ENCODE results near the gene C1QTNF6.
"Not testable (repeated sequence)": the region's sequence is repeated elsewhere in the genome, so short reads cannot be mapped to it uniquely, and the experiment has no call there.

The C1QTNF6 gene

GRCh38 chr22:37206841-37207821, 19.1 kb upstream of the C1QTNF6 start:
- no peak for DNase-seq

GRCh38 chr22:37206118-37206840, 18.2 kb upstream of the C1QTNF6 start:
- DNase-seq: no peak

GRCh38 chr22:37205046-37205445, 17.0 kb upstream of the C1QTNF6 start:
- DNase-seq: no peak

DNA sequence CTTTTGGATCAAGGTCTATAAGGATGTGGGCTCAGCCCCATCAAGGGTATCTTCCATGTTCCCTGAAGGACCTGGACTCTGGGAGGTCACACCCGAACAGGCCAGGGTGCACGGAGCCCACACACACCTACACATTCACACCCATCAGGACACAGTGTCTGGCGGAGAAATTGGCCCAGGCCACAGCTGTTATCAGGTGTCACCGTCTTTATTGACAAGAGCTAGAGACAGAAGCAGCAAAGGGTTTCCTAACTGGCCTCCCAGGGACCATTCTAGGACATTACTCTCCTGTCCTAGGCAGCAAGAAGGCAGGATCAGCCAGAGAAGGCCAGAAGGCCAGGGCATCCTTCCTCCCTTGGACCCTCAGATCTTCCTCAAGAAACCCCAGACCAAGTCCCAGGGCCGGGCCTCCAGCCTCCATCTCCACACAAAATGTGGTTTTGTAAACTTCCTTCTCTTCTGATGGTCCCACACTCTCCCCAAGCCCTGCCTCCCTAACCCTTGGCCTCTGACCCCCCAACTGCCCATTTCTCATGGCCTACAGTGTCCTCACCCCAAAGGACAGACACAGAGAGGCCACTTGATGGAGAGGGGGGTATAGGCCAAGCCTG, 16.1 kb upstream of the C1QTNF6 start:
- no peak for DNase-seq

DNA sequence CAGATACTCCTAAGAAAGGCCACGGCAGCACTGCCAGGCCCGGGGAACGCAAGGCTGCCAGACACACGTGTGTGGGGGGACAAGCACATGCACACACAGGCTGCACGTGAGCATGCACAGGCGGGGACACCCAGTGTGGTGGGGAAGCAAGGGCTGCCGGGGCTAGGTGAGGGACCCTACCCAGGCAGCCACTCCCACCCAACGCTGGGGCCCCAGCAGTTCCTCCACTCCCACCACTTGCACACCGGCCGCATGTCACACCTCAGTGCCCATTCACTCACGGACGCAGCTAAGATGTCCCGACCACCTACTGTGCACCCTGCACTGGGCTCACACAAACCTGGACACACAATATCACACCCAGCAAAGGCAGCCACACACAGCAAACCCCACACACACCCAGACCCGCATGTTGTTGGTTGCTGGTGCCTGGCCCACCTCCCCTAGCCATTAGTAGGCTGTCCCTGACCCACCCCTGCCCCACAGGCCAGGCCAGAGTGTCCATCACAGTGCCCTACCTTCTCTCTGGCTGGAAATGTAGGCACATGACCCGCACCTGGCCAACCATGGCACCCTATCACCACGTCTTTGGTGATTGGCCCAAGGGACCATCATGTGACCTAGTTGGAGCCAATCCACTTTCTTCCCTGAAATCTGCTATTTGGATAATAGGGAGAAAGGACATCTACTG, 15.5 kb upstream of the C1QTNF6 start:
- DNase-seq: no peak

DNA sequence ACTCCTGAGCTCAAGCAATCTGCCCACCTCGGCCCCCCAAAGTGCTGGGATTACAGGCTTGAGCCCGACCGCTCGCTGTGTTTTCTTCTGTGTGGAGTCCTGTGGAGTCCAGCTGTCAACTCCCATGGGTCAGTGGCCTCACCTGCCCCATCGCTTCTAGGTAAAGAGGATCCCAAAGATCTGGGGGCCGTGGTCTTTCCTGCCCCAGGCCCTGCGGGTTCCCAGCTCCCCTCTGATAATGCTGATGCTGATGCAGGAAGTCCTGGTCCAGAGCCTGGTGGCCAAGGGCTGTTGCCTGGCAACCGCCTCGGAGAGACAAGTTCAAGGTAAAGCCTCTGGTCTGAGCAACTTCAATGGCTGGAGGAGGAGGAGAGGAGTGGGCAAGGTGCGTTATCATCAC, 14.7 kb upstream of the C1QTNF6 start:
- DNase-seq: no peak

DNA sequence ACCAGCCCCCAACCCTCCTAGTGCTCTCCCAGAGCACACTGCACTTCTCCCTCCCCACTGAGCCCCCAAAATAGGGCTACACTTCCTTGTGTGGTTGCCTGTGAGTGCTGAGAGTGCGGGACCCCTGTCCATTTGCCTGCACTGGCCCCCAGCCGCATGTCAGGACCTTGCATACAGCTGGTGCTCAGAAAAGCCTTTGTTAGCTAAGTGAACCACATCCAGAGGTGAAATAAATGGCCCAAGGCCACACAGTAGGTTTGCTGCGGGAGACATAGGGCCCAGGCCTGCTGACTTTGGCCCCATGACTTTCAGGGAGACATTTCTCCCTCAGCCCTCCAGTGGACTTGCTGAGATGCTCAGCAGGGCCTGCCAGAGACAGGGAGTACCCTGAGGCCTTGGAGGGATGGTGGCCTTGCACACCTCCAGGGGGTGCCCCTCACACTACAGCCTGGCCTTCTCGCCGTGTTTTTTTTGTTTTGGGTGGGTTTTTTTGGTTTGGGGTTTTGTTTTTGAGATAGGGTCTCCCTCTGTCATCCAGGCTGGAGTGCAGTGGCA, 14.0 kb upstream of the C1QTNF6 start:
- no peak for DNase-seq

- not testable (repeated sequence) for DNase-seq
These were observed 13.4 kb upstream of the C1QTNF6 start for GRCh38 chr22:37201443-37201820.

GRCh38 chr22:37199760-37200108, 11.7 kb upstream of the C1QTNF6 start:
- DNase-seq: no peak

GRCh38 chr22:37199103-37199759, 11.2 kb upstream of the C1QTNF6 start:
- peak; percentile 94 for DNase-seq

- DNase-seq: peak; percentile 69
These were observed 10.4 kb upstream of the C1QTNF6 start for GRCh38 chr22:37198258-37199102.

DNA sequence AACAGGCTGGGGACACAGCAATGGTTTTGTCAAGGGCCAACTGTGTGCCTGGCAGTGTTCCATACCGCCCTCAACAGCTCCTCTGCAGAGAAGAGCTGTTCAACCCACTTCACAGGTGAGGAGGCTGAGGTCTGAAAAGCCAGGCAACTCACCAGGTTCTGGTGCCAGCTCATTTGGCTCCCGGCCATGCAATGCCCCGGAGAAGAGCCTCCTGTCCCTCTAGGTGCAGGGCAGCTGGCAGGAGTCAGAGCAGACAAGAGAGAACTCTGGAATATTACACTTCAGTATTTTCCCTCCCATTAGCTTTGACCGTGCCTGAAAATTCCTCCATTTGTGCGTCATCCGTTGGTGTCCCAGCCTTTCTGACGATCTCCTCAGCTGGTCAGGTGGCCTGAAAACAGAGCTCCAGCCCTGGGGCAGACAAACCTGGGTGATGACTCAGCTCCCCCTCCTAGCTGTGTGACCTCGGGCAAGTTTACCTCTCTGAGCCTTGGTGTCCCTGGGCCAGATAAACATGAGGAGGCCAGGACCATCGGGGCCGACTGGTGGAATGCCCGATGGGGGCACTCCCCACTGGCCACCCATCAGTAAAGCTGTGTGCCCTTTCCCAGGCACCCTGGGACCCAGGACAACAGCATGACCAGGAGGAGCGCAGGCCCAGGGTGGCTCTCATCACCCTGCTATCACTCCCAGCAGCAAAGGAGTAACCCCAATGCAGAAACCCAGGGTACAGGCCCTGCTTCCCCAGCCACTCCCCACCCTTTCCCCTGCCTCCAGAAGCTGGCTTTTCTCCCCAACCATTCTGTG, 9.6 kb upstream of the C1QTNF6 start:
- peak; percentile 27 for DNase-seq

- DNase-seq: peak; percentile 73
These were observed 8.7 kb upstream of the C1QTNF6 start for GRCh38 chr22:37196539-37197450.

- DNase-seq: no peak
These were observed 7.9 kb upstream of the C1QTNF6 start for GRCh38 chr22:37195921-37196320.

DNA sequence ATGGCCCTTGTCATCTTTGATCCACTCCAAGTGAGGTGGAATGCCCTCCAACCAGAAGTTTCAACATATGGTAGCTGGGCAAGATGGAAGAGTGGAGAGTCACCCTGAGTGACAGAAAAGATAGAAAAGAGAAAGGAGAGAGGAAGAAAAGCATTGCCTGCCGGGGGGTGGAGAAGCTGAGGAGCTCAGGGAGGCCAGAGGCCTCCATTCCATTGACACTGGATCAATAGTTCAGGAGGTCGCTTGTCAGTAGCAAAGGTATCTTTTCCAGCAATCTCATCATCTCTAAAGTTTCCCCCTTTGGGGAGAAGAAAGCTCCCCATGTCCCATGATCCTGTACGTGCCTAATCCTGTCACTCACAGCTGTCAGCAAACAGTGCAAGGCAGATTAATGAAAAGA, 6.7 kb upstream of the C1QTNF6 start:
- no peak for DNase-seq

- DNase-seq: peak; percentile 27
These were observed 5.7 kb upstream of the C1QTNF6 start for GRCh38 chr22:37193629-37194191.

- DNase-seq: no peak
These were observed 4.7 kb upstream of the C1QTNF6 start for GRCh38 chr22:37192741-37193140.

DNA sequence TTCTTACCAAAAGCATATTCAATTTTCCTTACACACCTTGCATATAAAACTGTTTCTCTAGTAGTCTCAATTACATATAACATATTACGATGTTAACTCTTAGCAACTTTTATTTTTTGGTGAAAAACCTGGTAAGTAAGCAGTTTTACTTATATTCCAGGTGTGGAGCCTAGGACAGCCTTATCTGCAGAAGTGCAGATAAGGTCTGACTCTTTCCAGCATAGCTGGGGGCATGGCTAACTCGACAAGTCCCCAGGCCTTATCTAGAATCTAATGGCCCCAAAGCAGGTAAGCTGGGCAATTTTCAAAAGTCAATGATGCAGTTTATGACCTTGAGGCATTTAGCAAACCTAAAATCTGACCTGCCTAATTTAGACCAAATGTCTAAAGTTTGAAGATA, 4.2 kb upstream of the C1QTNF6 start:
- no peak for DNase-seq

Measured in fibroblast of skin of back (primary cell).